Measurements from ENCODE around the gene KRTAP5-10.
"Not testable (repeated sequence)": the region's sequence is repeated elsewhere in the genome, so short reads cannot be mapped to it uniquely, and the experiment has no call there.

Gene KRTAP5-10
- 0 reads per million in 2 donors for total RNA-seq

GRCh38 chr11:71565263-71565662, at the start of gene KRTAP5-10:
Gene KRTAP5-10 (plus strand): TSS chr11:71565563. CDS start chr11:71565588, 25 bp downstream.
- no peak for DNase-seq

DNA sequence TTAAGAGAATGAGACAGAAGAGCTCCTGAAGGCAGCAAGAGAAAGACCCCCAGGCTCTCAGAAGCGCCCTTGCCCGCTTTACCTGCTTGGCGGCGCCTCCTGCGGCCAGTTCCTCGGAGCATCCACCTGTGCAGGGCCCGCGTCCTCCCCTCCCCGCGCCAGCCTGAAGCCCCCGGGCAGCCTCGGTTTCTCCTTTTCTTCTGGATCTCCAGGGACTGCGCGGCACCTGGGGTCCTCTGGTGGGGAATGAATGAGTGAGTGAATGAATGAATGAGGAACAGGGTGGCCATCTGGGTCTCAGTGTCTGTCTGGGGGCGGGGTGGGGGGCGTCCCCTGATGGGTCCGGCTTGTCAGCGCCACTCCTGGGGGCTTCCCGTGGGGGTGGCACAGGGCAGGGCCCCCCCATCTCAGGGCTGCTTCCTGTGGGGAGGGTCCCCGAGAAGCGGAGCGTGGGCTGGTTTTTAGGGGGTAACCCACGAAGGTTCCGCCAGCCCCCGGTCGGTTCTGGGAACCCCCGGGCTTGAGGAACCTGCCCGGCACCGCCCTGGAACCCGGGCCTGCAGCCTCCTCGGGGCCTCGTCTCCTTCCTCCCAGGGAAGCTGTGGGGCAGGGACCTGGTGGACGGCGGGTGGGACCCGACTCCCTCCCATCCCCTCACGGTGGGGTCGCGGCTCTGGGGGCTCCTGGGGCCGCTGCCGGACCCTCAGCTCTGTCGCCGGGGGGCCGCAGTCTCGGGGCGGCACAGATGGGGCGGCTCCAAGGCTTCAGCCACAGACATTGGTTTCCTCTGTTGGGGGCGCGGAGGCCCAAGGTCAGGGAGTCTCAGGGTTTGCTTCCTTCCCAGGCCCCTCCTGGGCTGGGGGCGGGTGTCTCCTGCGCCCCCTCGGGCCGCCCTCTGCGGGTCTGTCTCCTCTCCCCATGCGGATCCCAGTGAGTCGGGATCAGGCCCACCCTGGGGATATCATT, 46.6 kb upstream of the KRTAP5-10 start:
- DNase-seq, result no peak

- DNase-seq, result no peak
These were observed 45.8 kb upstream of the KRTAP5-10 start for GRCh38 chr11:71519546-71519945.

GRCh38 chr11:71525188-71525937, 40.0 kb upstream of the KRTAP5-10 start:
- DNase-seq, result no peak

GRCh38 chr11:71525938-71526495, 39.3 kb upstream of the KRTAP5-10 start:
- no peak for DNase-seq

- not testable (repeated sequence) for DNase-seq
These were observed 38.4 kb upstream of the KRTAP5-10 start, which contains the start of gene KRTAP5-7 for GRCh38 chr11:71526796-71527575. Gene KRTAP5-7 (plus strand): TSS chr11:71527267. CDS start chr11:71527301, 34 bp downstream.

DNA sequence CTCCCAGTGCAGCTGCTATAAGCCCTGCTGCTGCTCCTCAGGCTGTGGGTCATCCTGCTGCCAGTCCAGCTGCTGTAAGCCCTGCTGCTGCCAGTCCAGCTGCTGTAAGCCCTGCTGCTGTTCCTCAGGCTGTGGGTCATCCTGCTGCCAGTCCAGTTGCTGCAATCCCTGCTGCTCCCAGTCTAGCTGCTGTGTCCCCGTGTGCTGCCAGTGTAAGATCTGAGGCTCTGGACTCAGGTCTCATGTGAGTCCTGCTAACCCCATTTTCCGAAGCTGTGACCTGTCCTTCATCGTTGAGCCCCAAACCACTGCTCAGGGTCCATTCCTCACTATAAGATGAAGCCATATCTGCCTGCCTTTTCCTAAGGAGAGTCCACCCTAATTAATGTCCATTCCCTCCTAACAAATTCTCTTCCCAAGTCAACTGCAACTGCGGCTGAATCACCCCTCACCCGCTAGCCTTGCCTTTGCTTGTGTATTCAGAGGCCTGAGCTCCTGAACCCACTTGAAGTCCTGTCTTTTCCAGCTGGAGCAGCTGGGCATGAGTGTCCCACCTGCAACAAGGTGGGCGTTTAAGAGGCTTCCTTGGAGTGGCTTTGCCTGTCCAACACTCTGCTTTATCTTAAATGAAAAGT, 37.7 kb upstream of the KRTAP5-10 start:
- DNase-seq, result no peak

GRCh38 chr11:71530602-71531001, 34.8 kb upstream of the KRTAP5-10 start:
- DNase-seq, result no peak

DNA sequence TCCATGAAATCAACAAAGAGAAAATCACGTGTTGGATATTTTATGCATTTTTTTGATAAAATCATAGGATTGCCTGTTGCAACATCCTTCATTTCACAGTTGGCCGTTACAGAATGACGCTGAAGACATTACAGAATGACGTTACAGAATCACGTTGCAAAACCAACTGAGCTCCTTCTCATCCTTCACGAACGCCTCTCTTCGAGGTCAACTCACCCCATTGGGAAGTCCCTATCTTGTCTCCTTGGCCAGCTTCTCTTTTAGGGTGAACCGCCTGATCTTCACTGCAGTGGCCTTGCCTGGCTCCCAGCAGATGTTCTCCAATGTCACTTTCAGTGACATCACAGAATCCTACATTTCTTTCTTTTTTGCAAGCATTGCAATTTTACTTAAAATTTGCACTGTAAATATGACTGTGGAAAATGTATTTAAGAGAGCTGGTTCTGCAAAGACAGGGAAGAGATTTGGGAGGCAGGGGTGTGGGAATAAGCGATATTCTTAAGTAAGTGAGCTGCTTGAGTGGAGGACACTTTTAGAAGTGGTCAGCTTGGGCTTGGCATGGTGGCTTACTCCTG, 33.2 kb upstream of the KRTAP5-10 start:
- DNase-seq, result no peak

DNA sequence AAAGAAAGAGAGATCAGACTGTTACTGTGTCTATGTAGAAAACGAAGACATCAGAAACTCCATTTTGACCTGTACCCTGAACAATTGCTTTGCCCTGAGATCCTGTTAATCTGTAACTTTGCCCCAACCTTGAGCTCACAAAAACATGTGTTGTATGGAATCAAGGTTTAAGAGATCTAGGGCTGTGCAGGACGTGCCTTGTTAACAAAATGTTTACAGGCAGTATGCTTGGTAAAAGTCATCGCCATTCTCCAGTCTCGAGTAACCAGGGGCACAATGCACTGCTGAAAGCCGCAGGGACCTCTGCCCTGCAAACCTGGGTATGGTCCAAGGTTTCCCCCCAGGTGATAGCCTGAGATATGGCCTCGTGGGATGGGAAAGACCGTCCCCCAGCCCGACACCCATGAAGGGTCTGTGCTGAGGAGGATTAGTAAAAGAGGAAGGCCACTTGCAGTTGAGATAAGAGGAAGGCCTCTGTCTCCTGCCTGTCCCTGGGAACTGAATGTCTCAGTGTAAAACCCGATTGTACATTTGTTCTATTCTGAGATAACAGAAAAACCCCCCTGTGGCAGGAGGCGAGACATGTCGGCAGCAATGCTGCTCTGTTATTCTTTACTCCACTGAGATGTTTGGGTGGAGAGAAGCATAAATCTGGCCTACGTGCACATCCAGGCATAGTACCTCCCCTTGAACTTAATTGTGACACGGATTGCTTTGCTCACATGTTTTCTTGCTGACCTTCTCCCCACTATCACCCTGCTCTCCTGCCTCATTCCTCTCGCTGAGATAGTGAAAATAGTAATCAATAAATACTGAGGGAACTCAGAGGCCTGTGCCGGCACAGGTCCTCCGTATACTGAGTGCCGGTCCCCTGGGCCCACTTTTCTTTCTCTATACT, 30.4 kb upstream of the KRTAP5-10 start:
- DNase-seq, result not testable (repeated sequence)

GRCh38 chr11:71535825-71536224, 29.5 kb upstream of the KRTAP5-10 start:
- DNase-seq, result no peak

DNA sequence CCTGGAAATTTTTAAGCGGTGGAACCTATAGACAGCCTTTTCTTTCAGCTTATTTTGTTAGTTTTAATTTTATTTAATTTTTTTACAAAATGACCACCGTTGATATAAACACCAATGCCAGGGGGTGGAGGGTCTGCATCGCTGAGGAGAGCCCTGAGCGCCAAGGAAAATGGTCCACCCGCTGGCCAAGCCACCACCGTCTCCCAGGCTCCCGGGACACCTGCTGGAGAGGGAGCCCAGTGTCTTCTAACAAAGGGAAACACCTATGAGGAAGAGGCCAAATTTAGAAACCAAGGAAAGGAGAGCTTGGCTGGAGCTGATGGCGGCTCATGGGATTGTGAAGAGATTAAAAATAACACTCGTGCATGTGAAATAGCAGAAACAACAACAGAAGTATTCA, 27.8 kb upstream of the KRTAP5-10 start:
- no peak for DNase-seq

GRCh38 chr11:71537977-71538665, 27.2 kb upstream of the KRTAP5-10 start, which contains the start of gene KRTAP5-8:
Gene KRTAP5-8 (plus strand): TSS chr11:71538025. CDS start chr11:71538056, 31 bp downstream.
- DNase-seq, result not testable (repeated sequence)

DNA sequence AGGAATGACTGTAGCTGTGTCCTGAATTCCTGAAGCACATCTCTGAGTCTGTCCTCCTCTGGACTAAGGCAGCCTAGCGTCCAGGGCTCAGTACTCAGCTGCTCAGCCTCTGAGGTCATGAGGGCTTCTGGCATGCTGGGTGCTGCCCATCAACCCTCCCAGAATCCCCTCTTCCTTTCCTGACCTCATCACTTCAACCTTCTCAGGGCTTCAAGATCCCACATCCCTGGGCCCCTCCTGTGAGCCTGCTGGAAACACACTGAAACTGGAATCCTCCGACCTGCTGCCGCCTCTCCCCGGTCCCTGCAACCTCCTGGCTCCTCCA, 26.7 kb upstream of the KRTAP5-10 start:
- no peak for DNase-seq

DNA sequence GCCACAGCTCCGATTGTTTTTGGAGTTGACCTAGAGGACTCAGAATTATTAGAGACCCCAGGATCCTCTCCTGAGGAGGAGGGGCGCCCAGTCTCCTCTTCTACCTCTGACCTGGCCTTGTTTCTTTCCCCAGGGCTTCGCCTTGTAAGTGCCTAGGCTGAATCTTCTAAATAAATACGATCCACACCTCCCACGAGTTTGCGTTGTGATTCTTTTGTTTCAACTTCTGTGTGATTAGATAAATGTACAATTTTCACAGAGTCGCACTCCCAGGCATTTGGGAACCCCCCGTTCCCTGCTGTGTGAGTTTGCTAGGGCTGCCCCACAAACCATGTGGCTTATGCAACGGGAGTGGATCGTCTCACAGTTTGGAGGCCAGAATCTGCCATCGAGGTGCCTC, 26.3 kb upstream of the KRTAP5-10 start:
- no peak for DNase-seq

DNA sequence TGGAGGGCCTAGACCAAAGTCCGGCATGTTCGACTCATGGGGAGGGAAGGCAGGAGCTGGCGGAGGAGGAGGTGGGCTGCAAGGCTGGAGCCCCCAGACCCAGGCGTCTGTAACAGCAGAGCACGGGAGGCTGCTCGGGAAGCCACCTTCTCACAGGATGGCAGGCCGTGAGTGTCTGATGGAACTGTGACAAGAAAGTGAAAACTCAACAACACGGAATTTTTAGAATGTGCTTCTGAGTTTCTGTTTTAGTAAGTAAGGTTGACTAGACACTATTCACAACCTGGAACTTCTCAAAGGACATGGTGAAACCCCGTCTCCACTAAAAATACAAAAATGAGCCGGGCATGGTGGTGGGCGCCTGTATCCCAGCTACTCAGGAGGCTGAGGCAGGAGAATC, 25.4 kb upstream of the KRTAP5-10 start:
- DNase-seq, result not testable (repeated sequence)

- DNase-seq, result not testable (repeated sequence)
These were observed 24.6 kb upstream of the KRTAP5-10 start for GRCh38 chr11:71540521-71541304.

GRCh38 chr11:71542382-71542781, 23.0 kb upstream of the KRTAP5-10 start:
- no peak for DNase-seq
